Heart right ventricle (tissue), 16 donors: ENCODE results near the gene DIS3L2. TPM values are rescaled to one million over a fixed set of nuclear protein-coding genes. Genes with fewer than 3 reads are reported as not detected.

Source experiments
- ATAC-seq, 8 donors: fragments of 200-7000 bp; cut with Tn5 transposase; one replicate each; pipeline ENCODE4 v1.9.1; 2020; ENCODE audit warnings: mild to moderate bottlenecking in 8 of 8, moderate library complexity in 8 of 8, moderate number of reproducible peaks in 1 of 8
- DNase-seq, 2 donors: peaks; one replicate each; pipeline ENCODE4 v3.0.0-alpha.2; 2020
- H3K27ac ChIP-seq, 10 donors: fragments of 200-600 bp; sonication (generic) in 2 of 10; one replicate each; pipeline versions ENCODE4 v1.5.0 to v1.8.0; 2020 to 2022; ENCODE audit warnings: mild to moderate bottlenecking in 3 of 10
- H3K27me3 ChIP-seq, 7 donors: fragments of 200-600 bp; one replicate each; pipeline ENCODE4 v1.8.0; 2021 to 2022; ENCODE audit warnings: mild to moderate bottlenecking in 2 of 7
- H3K36me3 ChIP-seq, 9 donors: fragments of 200-600 bp; sonication (generic) in 1 of 9; one replicate each; pipeline versions ENCODE4 v1.5.0 to v1.8.0; 2020 to 2022; ENCODE audit warnings: mild to moderate bottlenecking in 2 of 9
- H3K4me1 ChIP-seq, 9 donors: fragments of 200-600 bp; sonication (generic) in 1 of 9; one replicate each; pipeline versions ENCODE4 v1.5.0 to v1.8.0; 2020 to 2022; ENCODE audit warnings: mild to moderate bottlenecking in 4 of 9
- H3K4me3 ChIP-seq, 10 donors: fragments of 200-600 bp; sonication (generic) in 2 of 10; one replicate each; pipeline versions ENCODE4 v1.5.0 to v1.8.0; 2020 to 2022; ENCODE audit warnings: mild to moderate bottlenecking in 7 of 10, moderate library complexity in 2 of 10
- H3K9me3 ChIP-seq, 11 donors: fragments of 200-600 bp in 10 of 11; sonication (generic) in 2 of 11; one replicate each; pipeline versions ENCODE4 v1.5.0 to v1.8.0; 2013 to 2022; ENCODE audit warnings: mild to moderate bottlenecking in 2 of 11, control low read depth in 1 of 11, moderate library complexity in 1 of 11
- WGBS, 2 donors: extraction: QIAGEN DNeasy Blood & Tissue Kit; methylation state at CpG; one replicate each; pipeline ENCODE4 v1.1.7; 2013; ENCODE audit warnings: inconsistent platforms in 1 of 2; 5-methylcytosine and 5-hydroxymethylcytosine counted together
- intact Hi-C, 10 donors: fragments of 100-400 bp; cut with DNase I; formaldehyde crosslinking; loops; one replicate each; pipeline versions ENCODE4 v1.11.1 to v1.14.2; 2022
- polyA plus RNA-seq, 2 donors: library from polyadenylated mRNA; stranded (reverse); fragments of 200-250 nt; gene quantifications; one replicate each; pipeline ENCODE4 v1.2.3, GENCODE V29; 2013
- total RNA-seq, 10 donors: library from RNA; stranded (reverse); fragmentation: NEBNext Ultra II Directional in 3 of 10; extraction: Animal tissue kit (Norgen Biotek cat#: 25700) in 3 of 10; gene quantifications; one replicate each; pipeline versions ENCODE4 v1.2.1 to v1.2.4, GENCODE V29; 2021 to 2023
- TF ChIP-seq, protein P1 (sequence below), 9 donors: fragments of 200-600 bp; sonication (generic) in 2 of 9; IDR thresholded peaks; one replicate each; pipeline versions ENCODE4 v1.5.0 to v1.8.0; 2021 to 2022; ENCODE audit warnings: antibody characterized with exemption in 9 of 9, mild to moderate bottlenecking in 5 of 9, moderate library complexity in 1 of 9
- donor health status: Arrhythmogenic right ventricular cardiomyopathy.
- donor health status: ischemic (EF 13 %, LVEDD 7.1; RV severe dilation, severe dysfunction).
- donor health status: healthy with polysubstance abuse.
- donor health status: DM: no; HTN: yes; CAD: no.
- donor health status: DM: no; HTN: no; CAD: no.
- donor health status: ischemic (EF 25% LVEDD 6.9; RV normal size, moderate dysfunction).
- donor health status: ischemic (EF 25% LVEDD 5.7; RV mildly dilated, moderate dysfunction).
- donor health status: healthy.
- donor health status: DM: yes; HTN: yes; CAD: no.
- donor health status: Ischemic cardiomyopathy.
- donor health status: ischemic (EF 35%, LVEDD 5.7; RV mildly dilated, moderate dysfunction).
- donor health status: nonischemic (EF 11% LVEDD 7.7; RV severe dilation, severe dysfunction).
- donor health status: DM: yes; HTN: yes; CAD: no.
- donor health status: PGD.
- donor health status: ischemic (EF 29% LVEDD 5.4; RV normal size, mild dysfunction).
- donor health status: nonischemic (EF 23%, LVEDD 6.1; RV moderate dilation, normal function).

The DIS3L2 gene
- total and polyA plus RNA-seq, 12 donors, result 9.5 to 24.5 (median 18.5) TPM

DNA sequence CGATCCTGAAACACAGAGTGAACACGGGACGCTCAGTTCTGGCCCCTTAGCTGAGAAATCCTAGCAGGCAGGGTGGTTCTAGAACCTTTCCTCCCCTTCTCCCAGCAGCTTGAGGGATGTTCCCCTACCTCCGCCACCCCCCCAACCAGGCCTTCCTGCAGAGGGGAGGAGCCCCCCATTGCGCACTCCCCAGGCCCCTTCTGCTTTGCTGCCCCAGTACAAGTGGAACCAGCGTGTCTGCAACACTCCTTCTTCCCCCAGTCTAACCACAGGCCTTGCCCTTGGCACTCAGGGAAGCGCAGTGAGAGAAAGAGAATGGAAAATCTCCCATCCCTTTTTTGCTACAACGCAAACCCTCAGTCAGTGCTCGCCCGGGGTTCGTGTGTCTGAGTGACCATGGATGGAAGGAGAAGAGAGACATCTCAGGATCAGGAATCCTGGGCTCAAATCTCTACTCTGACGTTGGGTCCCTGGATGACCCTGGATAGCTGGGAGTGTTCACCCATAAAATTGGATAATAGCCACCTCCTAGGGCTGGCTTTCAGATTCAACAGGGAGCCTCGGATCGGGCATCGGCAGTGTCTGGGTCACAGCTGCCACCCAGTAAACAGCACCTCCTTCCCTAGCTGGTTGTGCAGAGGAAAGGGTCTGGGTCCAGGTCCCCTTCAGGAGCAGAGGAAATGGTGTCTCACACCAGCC, 39.1 kb upstream of the DIS3L2 start:
- Histone ChIP-seq H3K4me3 (no peak overlapping the region), H3K27ac (no peak overlapping the region), H3K9me3 (no peaks in the 10 kb centered on the region), H3K36me3 (no peaks in the 10 kb centered on the region), H3K27me3 (peaks cover 12 to 73% (median 59%) of the 10 kb centered on the region in 7 donors), H3K4me1 (peaks cover 8 to 33% (median 26%) of the 10 kb centered on the region in 9 donors)
- 84 to 93% methylated on average over 15 of the region's 15 CpGs for WGBS, 2 donors
- TF ChIP-seq, protein P1, sequence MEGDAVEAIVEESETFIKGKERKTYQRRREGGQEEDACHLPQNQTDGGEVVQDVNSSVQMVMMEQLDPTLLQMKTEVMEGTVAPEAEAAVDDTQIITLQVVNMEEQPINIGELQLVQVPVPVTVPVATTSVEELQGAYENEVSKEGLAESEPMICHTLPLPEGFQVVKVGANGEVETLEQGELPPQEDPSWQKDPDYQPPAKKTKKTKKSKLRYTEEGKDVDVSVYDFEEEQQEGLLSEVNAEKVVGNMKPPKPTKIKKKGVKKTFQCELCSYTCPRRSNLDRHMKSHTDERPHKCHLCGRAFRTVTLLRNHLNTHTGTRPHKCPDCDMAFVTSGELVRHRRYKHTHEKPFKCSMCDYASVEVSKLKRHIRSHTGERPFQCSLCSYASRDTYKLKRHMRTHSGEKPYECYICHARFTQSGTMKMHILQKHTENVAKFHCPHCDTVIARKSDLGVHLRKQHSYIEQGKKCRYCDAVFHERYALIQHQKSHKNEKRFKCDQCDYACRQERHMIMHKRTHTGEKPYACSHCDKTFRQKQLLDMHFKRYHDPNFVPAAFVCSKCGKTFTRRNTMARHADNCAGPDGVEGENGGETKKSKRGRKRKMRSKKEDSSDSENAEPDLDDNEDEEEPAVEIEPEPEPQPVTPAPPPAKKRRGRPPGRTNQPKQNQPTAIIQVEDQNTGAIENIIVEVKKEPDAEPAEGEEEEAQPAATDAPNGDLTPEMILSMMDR (IDR thresholded peaks at IDR 0.05), result no peak
- DNase-seq (no peak), ATAC-seq (no peak)
- intact Hi-C loops, result loop anchor here in 4 of 10 donors (2.0 to 10.0 kb wide), 4 partner anchors 402 to 600 kb away; partner anchors contain the start of gene PRSS56 (in 1 of the 4)

DNA sequence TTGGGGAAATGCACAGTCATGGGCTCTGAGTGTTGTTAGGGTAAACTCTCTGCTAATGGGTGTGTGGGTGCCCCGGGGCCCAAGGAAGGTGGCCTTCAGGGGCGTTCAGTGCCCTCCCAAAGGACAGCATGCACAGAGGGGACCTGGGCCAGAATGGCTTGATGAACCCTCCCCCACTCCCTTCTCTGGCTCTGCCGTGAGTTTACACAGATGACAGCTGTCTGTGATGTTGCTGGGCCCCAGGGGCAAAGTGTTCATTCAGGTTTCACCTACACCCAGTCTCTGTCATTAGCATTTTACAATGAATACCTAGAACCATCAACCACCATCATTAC, 38.5 kb upstream of the DIS3L2 start:
- H3K4me3 ChIP-seq, result no peak overlapping the region
- no peak overlapping the region for H3K27ac ChIP-seq
- DNase-seq (no peak), ATAC-seq (no peak)
- intact Hi-C loops, result loop anchor here in 4 of 10 donors (2.0 to 10.0 kb wide), 4 partner anchors 402 to 599 kb away; partner anchors contain the start of gene PRSS56 (in 1 of the 4)
- 79 to 85% methylated on average over 3 of the region's 3 CpGs for WGBS, 2 donors
- peaks cover 14 to 78% (median 65%) of the 10 kb centered on the region in 7 donors for H3K27me3 ChIP-seq
- no peaks in the 10 kb centered on the region for H3K9me3 ChIP-seq
- H3K4me1 ChIP-seq, result peaks cover 8 to 30% (median 21%) of the 10 kb centered on the region in 9 donors
- H3K36me3 ChIP-seq, result no peaks in the 10 kb centered on the region
- TF ChIP-seq, protein P1 (IDR thresholded peaks at IDR 0.05), result no peak

DNA sequence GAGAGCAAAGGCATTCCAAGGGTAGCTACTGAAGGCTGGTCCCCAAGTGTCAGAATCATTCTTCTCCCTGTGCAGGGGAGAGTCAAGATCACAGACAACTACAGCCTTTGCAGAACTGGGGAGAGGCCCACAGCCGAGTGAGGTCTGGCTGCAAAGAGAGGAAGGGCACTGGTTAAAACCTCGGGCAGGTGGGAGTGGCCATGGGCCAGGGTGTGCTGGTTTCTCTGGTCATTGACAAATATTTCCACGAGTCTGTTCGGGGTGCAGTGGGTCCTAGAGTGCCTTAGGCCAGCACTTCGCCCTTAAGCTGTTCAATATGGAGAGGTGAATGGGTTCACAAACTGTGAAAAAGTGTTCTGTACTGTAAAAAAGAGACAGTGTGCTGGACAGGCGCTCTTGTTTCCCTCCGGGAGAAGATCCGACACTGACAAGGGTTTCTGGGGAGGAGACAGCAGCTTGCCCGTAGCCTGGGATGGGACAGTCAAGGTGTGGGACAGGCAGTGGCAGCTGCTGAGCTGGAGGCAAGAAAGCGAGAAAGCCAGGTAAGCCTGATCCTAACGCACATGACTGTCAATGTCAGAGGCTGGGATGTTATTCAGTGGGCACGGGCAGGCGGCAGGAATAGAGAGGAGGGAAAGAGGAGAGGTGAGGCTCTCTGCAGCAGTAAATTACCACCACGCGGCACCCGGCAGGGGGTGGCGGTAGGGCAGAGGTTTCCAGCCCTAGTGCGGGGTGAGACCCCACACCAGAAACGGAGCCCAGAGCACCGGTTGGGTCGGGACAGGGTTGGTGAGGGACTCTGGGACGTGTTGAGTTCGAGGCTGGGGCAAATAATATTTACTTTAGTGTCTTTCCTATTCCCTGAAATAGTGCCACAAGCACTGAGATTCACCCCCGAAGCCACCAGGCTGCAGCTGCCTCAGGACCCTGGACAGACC, 37.3 kb upstream of the DIS3L2 start:
- Histone ChIP-seq H3K4me3 (peak overlapping the region in 7 of 10 donors; percentile 41 to 59 (median 56)), H3K9me3 (no peaks in the 10 kb centered on the region), H3K27me3 (peaks cover 14 to 90% (median 77%) of the 10 kb centered on the region in 7 donors), H3K4me1 (peaks cover 8 to 30% (median 21%) of the 10 kb centered on the region in 9 donors), H3K27ac (no peak overlapping the region), H3K36me3 (no peaks in the 10 kb centered on the region)
- WGBS, 2 donors, result 76 to 78% methylated on average over 24 of the region's 24 CpGs
- intact Hi-C loops, result loop anchor here in 5 of 10 donors (2.0 to 10.0 kb wide), 4 partner anchors 401 to 598 kb away; partner anchors contain the start of gene PRSS56 (in 1 of the 5)
- DNase-seq (no peak), ATAC-seq (no peak)
- TF ChIP-seq, protein P1 (IDR thresholded peaks at IDR 0.05), result no peak

DNA sequence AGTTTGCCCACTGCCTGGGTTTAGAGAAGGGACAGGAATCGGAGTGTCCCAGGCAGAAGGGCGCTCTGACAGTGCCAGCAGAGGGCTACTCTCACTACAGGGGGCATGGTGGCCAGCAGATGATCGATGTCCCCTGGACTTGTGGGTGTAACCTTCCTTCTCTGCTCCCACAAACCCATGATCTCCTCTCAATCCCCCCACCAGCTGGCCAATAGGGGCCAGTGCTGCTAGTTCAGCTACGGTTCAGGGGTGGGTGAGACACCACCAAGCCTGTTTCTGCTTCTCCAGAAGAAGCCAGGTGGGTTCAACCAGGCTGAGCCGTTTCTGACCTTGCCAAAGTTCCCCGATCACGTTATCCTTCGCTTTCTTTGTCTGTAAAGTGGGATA, 36.6 kb upstream of the DIS3L2 start:
- 37 to 38% methylated on average over 8 of the region's 8 CpGs for WGBS, 2 donors
- ATAC-seq, result no peak
- DNase-seq, result no peak
- intact Hi-C loops, result loop anchor here (1.0 to 10.0 kb wide), 9 partner anchors 212 to 597 kb away; partner anchors contain the start of gene PRSS56 (in 1 of the 10)
- Histone ChIP-seq H3K27me3 (peaks cover 14 to 95% (median 79%) of the 10 kb centered on the region in 7 donors), H3K27ac (no peak overlapping the region), H3K4me3 (peak overlapping the region in 8 of 10 donors; percentile 41 to 59 (median 56)), H3K4me1 (peaks cover 8 to 32% (median 21%) of the 10 kb centered on the region in 9 donors), H3K36me3 (no peaks in the 10 kb centered on the region), H3K9me3 (no peaks in the 10 kb centered on the region)
- TF ChIP-seq, protein P1 (IDR thresholded peaks at IDR 0.05), result no peak
